PC-3 (cell line): ENCODE data around the gene ANAPC10. TPM values are rescaled to one million over a fixed set of nuclear protein-coding genes. Genes with fewer than 3 reads are reported as not detected.

Experiments used
- ATAC-seq: fragments of 200-7000 bp; cut with Tn5 transposase; 2 replicates; pipeline ENCODE4 v1.9.1; 2020; ENCODE audit warnings: mild to moderate bottlenecking, moderate library complexity
- BruUV-seq: library from RNA; stranded (reverse); fragments of 400-500 nt; replicated peaks from 2 replicates; lab custom pipeline; 2021; lab: Mats Ljungman, UMichigan
- CTCF ChIA-PET: fragments of 300-600 bp; sonication (Branson Sonifier 250); formaldehyde crosslinking; loops from one replicate; lab custom pipeline; 2022; ENCODE audit warnings: antibody characterized with exemption; lab: Charles Lee
- POLR2A ChIA-PET: fragments of 300-600 bp; sonication (Branson Sonifier 250); formaldehyde crosslinking; loops from one replicate; lab custom pipeline; 2022; ENCODE audit warnings: antibody characterized with exemption; ENCODE audit not compliant: unreplicated experiment; lab: Charles Lee
- DNase-seq: peaks from one replicate; pipeline ENCODE4 v3.0.0-alpha.2; 2015
- H2AFZ ChIP-seq: fragments of 300-600 bp; sonication (generic); 2 replicates; pipeline ENCODE4 v1.6.0; 2016; ENCODE audit warnings: antibody characterized with exemption, low read length
- H3F3A ChIP-seq: fragments of 300-600 bp; sonication (generic); one replicate; pipeline ENCODE4 v1.6.0; 2017; ENCODE audit warnings: antibody characterized with exemption, low read length, control low read depth, mild to moderate bottlenecking; ENCODE audit not compliant: unreplicated experiment
- H3K27ac ChIP-seq: fragments of 300-600 bp; sonication (generic); 2 replicates; pipeline ENCODE4 v1.5.1; 2016; ENCODE audit warnings: mild to moderate bottlenecking, low read length
- H3K27me3 ChIP-seq: fragments of 300-600 bp; sonication (generic); 2 replicates; pipeline ENCODE4 v1.6.1; 2016; ENCODE audit warnings: low read length, mixed read lengths
- H3K36me3 ChIP-seq: fragments of 300-600 bp; sonication (generic); 2 replicates; pipeline ENCODE4 v1.6.1; 2016; ENCODE audit warnings: low read depth, mixed run types, low read length, mixed read lengths
- H3K4me1 ChIP-seq: fragments of 300-600 bp; sonication (generic); 2 replicates; pipeline ENCODE4 v1.5.1; 2016; ENCODE audit warnings: low read length; ENCODE audit not compliant: insufficient read depth
- H3K4me2 ChIP-seq: fragments of 300-600 bp; sonication (generic); 2 replicates; pipeline ENCODE4 v1.6.0; 2016; ENCODE audit warnings: low read length
- H3K4me3 ChIP-seq: fragments of 300-600 bp; sonication (generic); 2 replicates; pipeline ENCODE4 v1.5.1; 2016; ENCODE audit warnings: mild to moderate bottlenecking, low read length, mixed read lengths
- H3K79me2 ChIP-seq: fragments of 300-600 bp; sonication (generic); 2 replicates; pipeline ENCODE4 v1.6.1; 2017; ENCODE audit warnings: low read length, mixed read lengths
- H3K9ac ChIP-seq: fragments of 300-600 bp; sonication (generic); 2 replicates; pipeline ENCODE4 v1.6.0; 2016; ENCODE audit warnings: mild to moderate bottlenecking, low read length
- H3K9me2 ChIP-seq: fragments of 300-600 bp; sonication (generic); replicated peaks from 2 replicates; pipeline ENCODE4 v1.6.1; 2016; ENCODE audit warnings: mixed run types, low read length, mixed read lengths
- H3K9me3 ChIP-seq: fragments of 300-600 bp; sonication (generic); 2 replicates; pipeline ENCODE4 v1.6.1; 2016; ENCODE audit warnings: low read length, mixed read lengths
- H4K20me1 ChIP-seq: fragments of 300-600 bp; sonication (generic); 2 replicates; pipeline ENCODE4 v1.6.1; 2016; ENCODE audit warnings: low read length, mixed read lengths
- CTCF ChIP-seq: fragments of 300-600 bp; sonication (generic); conservative IDR thresholded peaks from 2 replicates; pipeline ENCODE4 v1.5.1; 2017; ENCODE audit warnings: antibody characterized with exemption, low read depth, mild to moderate bottlenecking, low read length
- EZH2 ChIP-seq: fragments of 300-600 bp; sonication (generic); IDR thresholded peaks from one replicate; pipeline ENCODE4 v1.6.1; 2017; ENCODE audit warnings: antibody characterized with exemption, mild to moderate bottlenecking, low read length; ENCODE audit not compliant: unreplicated experiment
- EZH2phosphoT487 ChIP-seq: fragments of 300-600 bp; sonication (generic); IDR thresholded peaks from 2 replicates; pipeline ENCODE4 v1.6.1; 2018; ENCODE audit warnings: mild to moderate bottlenecking, antibody characterized with exemption, low read length, borderline replicate concordance
- intact Hi-C: fragments of 100-400 bp; cut with micrococcal nuclease; formaldehyde crosslinking; loops from 2 replicates; pipeline ENCODE4 v1.9.0; 2023
- total RNA-seq: library from RNA; depleted of rRNA; stranded (reverse); fragments of >200 nt; gene quantifications from 2 replicates; pipeline ENCODE4 v1.2.3, GENCODE V29; 2014

ANAPC10 gene
- total RNA-seq, 1 experiment from 2014 or later: 33.1 TPM

DNA sequence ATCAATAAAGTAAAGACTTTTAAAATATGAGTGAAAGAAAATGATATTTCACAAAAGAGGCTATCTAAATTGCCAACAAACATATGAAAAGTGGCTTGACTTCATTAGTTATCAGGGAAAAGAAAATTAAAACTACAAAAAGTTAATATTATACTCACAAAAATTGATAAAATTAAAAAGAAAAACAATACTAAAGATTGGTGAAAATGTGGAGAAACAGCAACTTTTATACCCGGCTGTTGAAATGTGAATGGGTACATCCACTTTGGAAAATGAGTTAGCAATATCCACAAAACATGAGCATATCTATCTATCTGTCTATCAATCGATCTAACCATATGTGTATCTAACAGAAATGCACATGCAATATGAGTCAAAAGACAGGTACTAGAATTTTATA lies 122.3 kb downstream of the ANAPC10 start:
- ChIA-PET POLR2A (no interaction called here), CTCF (no interaction called here)
- no peak overlapping the region for H3K4me2 ChIP-seq
- H4K20me1 ChIP-seq: no peaks in the 10 kb centered on the region
- no peaks in the 10 kb centered on the region for H3K4me1 ChIP-seq
- no peaks in the 10 kb centered on the region for H3F3A ChIP-seq
- H3K9me3 ChIP-seq: no peaks in the 10 kb centered on the region
- no peak overlapping the region for H3K27ac ChIP-seq
- no peak for DNase-seq
- TF ChIP-seq CTCF: no peak
- TF ChIP-seq EZH2phosphoT487: no peak
- no peak for TF ChIP-seq EZH2
- no peaks in the 10 kb centered on the region for H3K27me3 ChIP-seq
- no peaks in the 10 kb centered on the region for H3K36me3 ChIP-seq
- intact Hi-C loops: no loop called here
- no peak overlapping the region for H2AFZ ChIP-seq
- H3K4me3 ChIP-seq: no peak overlapping the region
- H3K9ac ChIP-seq: no peak overlapping the region
- ATAC-seq: no peak
- H3K9me2 ChIP-seq: no peaks in the 10 kb centered on the region
- no TSS peak for BruUV-seq
- H3K79me2 ChIP-seq: no peaks in the 10 kb centered on the region

DNA sequence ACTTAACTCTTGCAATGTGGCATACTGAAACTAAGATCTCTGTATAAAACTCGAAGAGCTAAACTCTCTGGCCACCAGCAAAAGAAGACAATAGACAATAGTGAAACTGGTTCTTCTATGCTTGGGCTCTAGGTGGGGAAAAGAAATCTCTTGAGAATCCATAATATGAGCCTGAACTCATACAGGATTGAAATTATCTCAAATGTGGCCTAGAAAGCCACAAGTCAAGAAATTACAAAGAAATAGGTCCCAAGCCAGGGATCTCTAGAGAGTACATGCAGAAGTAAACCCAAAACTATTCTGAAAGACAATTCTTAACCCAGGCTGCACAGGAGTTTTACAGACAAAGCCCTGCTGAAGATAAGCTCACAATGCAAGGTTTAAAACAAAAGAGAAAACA lies 127.4 kb downstream of the ANAPC10 start:
- no peaks in the 10 kb centered on the region for H3K27me3 ChIP-seq
- H3K4me3 ChIP-seq: no peak overlapping the region
- H3F3A ChIP-seq: no peaks in the 10 kb centered on the region
- no peak overlapping the region for H2AFZ ChIP-seq
- no peak overlapping the region for H3K9ac ChIP-seq
- no peaks in the 10 kb centered on the region for H3K79me2 ChIP-seq
- H3K4me2 ChIP-seq: no peak overlapping the region
- TF ChIP-seq EZH2: no peak
- TF ChIP-seq CTCF: no peak
- no peak for TF ChIP-seq EZH2phosphoT487
- ChIA-PET POLR2A (no interaction called here), CTCF (no interaction called here)
- no peaks in the 10 kb centered on the region for H4K20me1 ChIP-seq
- 0 out of 2 replicates have a peak, but pooled peaks cover 3% of the 10 kb centered on the region for H3K4me1 ChIP-seq
- no peaks in the 10 kb centered on the region for H3K9me2 ChIP-seq
- ATAC-seq (no peak), DNase-seq (no peak)
- H3K27ac ChIP-seq: no peak overlapping the region
- no peaks in the 10 kb centered on the region for H3K9me3 ChIP-seq
- no TSS peak for BruUV-seq
- no peaks in the 10 kb centered on the region for H3K36me3 ChIP-seq
- intact Hi-C loops: no loop called here

DNA sequence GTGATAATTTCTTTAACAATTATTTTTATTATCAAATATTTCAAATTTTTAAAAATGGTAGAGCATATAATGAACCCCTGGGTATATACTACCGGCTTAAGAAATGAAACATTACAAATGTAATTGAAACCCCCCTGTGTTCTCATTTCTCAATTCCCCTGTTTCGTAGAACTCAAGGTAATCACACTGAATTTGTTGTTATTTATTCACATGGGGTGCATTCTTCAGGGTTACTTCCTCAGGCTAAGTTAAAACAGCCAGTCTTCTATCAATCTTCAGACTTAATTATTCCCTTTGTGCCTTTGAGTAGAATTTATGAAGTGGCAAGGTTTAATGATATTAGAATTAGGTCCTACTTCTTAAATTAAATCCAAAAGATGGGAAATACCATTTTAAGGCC lies 128.2 kb downstream of the ANAPC10 start:
- ChIA-PET CTCF (no interaction called here), POLR2A (no interaction called here)
- Histone ChIP-seq H2AFZ (no peak overlapping the region), H3K9me3 (no peaks in the 10 kb centered on the region), H3K4me1 (0 out of 2 replicates have a peak, but pooled peaks cover 3% of the 10 kb centered on the region), H4K20me1 (no peaks in the 10 kb centered on the region), H3K27me3 (no peaks in the 10 kb centered on the region), H3K79me2 (no peaks in the 10 kb centered on the region), H3K36me3 (no peaks in the 10 kb centered on the region), H3K4me3 (no peak overlapping the region), H3K4me2 (no peak overlapping the region), H3F3A (no peaks in the 10 kb centered on the region), H3K27ac (no peak overlapping the region), H3K9ac (no peak overlapping the region), H3K9me2 (no peaks in the 10 kb centered on the region)
- no peak for DNase-seq
- TF ChIP-seq EZH2phosphoT487 (no peak), CTCF (no peak), EZH2 (no peak)
- BruUV-seq: no TSS peak
- intact Hi-C loops: no loop called here
- no peak for ATAC-seq
